Suprapubic skin (tissue), 4 donors: ENCODE data around the gene STX16.

ENCODE experiments used
- POLR2A ChIP-seq, 2 donors: fragments of 450-650 bp; IDR thresholded peaks; one replicate each; pipeline ENCODE4 v1.6.1; 2017; ENCODE audit warnings: antibody characterized with exemption in 2 of 2, mild to moderate bottlenecking in 2 of 2, moderate library complexity in 2 of 2
- POLR2AphosphoS5 ChIP-seq, 3 donors: sonication (generic); formaldehyde crosslinking; IDR thresholded peaks; one replicate each; pipeline ENCODE4 v1.6.1; 2017; ENCODE audit warnings: antibody characterized with exemption in 3 of 3
- TF ChIP-seq, protein P1 (sequence below), 2 donors: fragments of 200-600 bp in 1 of 2; fragments of 450-650 bp in 1 of 2; sonication (generic) in 1 of 2; IDR thresholded peaks; one replicate each; pipeline ENCODE4 v1.5.1; 2016 to 2019; ENCODE audit warnings: antibody characterized with exemption in 2 of 2, mild to moderate bottlenecking in 1 of 2, moderate library complexity in 1 of 2

DNA sequence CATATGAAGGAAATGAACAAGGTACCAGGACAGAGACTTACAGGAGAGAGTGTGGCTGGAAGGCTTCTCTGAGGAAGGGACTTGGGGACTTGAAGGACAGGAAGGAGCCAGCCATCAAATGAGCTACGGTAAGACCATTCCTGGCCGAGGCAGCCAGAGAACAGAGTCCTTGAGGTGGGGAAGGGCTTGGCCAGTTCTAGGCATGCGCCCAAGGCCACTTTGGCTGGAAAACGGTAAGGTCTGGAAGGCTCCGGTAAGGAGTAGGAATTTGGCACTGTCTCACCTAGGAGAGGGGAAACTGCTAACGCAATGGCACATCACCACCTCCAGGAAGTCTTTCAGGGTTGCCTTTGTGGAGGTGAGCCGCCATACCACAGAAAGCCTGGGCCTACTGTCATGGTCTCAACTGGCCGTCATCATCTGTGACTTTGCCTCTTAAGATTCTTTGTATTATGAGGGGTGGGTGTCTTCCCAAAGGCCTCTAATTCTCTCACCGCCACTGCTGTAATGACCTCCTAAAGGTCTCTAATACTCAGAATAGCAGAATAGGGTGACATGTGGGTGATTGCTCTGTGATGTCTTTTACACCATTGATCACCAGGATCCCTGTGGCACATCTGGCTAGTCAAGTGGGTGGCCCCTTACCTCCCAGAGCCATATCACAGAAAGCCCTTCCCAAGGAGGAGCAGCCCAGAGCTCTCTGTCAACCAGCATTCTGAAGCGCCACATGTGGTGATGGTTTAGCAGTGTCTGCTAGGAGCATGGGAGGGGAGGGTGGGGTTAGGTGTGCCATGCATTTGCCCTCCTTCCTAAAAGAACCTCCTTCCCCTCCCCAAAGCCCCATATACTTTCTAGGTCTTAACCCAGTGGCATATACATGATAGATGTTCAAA is 17.7 kb upstream of the STX16 start:
- TF ChIP-seq POLR2A (IDR thresholded peaks at IDR 0.05) (no peak), POLR2AphosphoS5 (IDR thresholded peaks at IDR 0.05) (no peak)
- TF ChIP-seq, protein P1, sequence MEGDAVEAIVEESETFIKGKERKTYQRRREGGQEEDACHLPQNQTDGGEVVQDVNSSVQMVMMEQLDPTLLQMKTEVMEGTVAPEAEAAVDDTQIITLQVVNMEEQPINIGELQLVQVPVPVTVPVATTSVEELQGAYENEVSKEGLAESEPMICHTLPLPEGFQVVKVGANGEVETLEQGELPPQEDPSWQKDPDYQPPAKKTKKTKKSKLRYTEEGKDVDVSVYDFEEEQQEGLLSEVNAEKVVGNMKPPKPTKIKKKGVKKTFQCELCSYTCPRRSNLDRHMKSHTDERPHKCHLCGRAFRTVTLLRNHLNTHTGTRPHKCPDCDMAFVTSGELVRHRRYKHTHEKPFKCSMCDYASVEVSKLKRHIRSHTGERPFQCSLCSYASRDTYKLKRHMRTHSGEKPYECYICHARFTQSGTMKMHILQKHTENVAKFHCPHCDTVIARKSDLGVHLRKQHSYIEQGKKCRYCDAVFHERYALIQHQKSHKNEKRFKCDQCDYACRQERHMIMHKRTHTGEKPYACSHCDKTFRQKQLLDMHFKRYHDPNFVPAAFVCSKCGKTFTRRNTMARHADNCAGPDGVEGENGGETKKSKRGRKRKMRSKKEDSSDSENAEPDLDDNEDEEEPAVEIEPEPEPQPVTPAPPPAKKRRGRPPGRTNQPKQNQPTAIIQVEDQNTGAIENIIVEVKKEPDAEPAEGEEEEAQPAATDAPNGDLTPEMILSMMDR (IDR thresholded peaks at IDR 0.05) = no peak
